ENCODE measurements around the gene SERPINB10.

Gene SERPINB10

DNA sequence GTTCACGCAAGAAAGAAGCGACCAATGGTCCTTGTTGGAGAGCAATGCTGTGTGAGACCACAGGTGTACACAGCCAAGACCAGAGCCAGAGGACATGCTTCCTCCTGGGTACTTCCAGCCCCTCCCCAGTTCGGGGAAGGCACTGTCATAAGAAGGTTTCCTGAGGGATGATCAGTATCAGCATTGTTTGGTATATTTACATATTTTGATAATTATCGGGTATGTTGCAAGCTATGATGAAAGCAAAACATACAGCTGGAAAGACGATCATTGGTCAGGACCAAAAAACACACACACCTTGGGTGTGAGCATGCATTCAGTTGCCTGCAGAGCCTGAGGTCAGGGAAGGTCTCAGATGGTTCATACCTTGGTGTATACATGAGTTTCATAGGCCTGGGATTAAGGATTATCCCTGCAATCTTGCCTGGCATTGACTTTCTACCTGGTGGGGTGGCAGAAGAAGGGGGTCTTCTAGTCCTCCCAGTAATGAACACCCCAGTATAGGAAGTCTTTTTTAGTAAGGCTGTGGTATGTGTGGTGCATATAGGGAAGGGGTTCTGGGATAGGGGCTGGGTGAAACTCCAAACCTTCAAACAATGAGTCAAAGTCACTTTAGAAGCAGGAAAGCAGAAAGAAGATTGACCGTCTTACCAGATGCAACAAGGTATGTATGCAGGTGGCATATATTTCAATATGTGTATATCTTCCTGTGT is 17.4 kb upstream of the SERPINB10 start:
- no peak for ATAC-seq
- TF ChIP-seq PATZ1 (CRISPR knock-in tag; IDR thresholded peaks at IDR 0.05; ENCODE audit: borderline replicate concordance) (no peak), PPARA (CRISPR knock-in tag; IDR thresholded peaks at IDR 0.05; ENCODE audit: borderline replicate concordance) (no peak), ZFP30 (CRISPR knock-in tag; IDR thresholded peaks at IDR 0.05) (no peak), GLIS3 (CRISPR knock-in tag; IDR thresholded peaks at IDR 0.05) (no peak), ARNTL (CRISPR knock-in tag; IDR thresholded peaks at IDR 0.05; ENCODE audit: borderline replicate concordance, low read depth) (no peak)

- peak; percentile 80 for ATAC-seq
- TF ChIP-seq GLIS3 (CRISPR knock-in tag; IDR thresholded peaks at IDR 0.05) (no peak), CSDC2 (CRISPR knock-in tag; IDR thresholded peaks at IDR 0.05) (no peak), SNAI2 (CRISPR knock-in tag; IDR thresholded peaks at IDR 0.05) (no peak), TOX (CRISPR knock-in tag; IDR thresholded peaks at IDR 0.05; ENCODE audit: borderline replicate concordance) (no peak)
- TF ChIP-seq, protein P1, sequence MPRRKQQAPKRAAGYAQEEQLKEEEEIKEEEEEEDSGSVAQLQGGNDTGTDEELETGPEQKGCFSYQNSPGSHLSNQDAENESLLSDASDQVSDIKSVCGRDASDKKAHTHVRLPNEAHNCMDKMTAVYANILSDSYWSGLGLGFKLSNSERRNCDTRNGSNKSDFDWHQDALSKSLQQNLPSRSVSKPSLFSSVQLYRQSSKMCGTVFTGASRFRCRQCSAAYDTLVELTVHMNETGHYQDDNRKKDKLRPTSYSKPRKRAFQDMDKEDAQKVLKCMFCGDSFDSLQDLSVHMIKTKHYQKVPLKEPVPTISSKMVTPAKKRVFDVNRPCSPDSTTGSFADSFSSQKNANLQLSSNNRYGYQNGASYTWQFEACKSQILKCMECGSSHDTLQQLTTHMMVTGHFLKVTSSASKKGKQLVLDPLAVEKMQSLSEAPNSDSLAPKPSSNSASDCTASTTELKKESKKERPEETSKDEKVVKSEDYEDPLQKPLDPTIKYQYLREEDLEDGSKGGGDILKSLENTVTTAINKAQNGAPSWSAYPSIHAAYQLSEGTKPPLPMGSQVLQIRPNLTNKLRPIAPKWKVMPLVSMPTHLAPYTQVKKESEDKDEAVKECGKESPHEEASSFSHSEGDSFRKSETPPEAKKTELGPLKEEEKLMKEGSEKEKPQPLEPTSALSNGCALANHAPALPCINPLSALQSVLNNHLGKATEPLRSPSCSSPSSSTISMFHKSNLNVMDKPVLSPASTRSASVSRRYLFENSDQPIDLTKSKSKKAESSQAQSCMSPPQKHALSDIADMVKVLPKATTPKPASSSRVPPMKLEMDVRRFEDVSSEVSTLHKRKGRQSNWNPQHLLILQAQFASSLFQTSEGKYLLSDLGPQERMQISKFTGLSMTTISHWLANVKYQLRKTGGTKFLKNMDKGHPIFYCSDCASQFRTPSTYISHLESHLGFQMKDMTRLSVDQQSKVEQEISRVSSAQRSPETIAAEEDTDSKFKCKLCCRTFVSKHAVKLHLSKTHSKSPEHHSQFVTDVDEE (CRISPR knock-in tag; IDR thresholded peaks at IDR 0.05) = no peak
Observed at GRCh38 chr18:63890950-63891304, 16.8 kb upstream of the SERPINB10 start.

DNA sequence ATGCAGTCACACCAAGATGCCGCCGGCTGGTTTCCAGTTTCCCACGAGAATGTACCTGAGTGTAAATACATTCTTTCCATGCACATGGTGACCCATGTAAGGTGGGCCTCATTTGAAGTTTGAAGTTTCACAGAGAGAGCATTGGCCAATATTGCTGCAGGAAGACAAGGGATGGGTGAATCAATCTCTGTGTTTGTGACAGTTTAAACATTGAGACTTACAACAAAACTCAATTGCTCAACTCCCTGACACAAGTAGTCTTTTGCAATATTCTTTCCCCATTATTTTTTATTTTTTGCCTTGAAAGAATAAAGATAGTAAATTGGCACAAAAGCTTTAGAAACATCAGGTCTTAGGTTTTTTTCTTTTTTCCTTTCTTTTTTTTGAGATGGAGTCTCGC is 15.2 kb upstream of the SERPINB10 start:
- TF ChIP-seq ISL1 (CRISPR knock-in tag; IDR thresholded peaks at IDR 0.05) (no peak), ZC3H10 (CRISPR knock-in tag; IDR thresholded peaks at IDR 0.05) (no peak), ARNTL (CRISPR knock-in tag; IDR thresholded peaks at IDR 0.05; ENCODE audit: borderline replicate concordance, low read depth) (no peak), ESRRG (CRISPR knock-in tag; IDR thresholded peaks at IDR 0.05) (no peak), TCF4 (CRISPR knock-in tag; IDR thresholded peaks at IDR 0.05; ENCODE audit: borderline replicate concordance) (no peak), ZNF565 (CRISPR knock-in tag; conservative IDR thresholded peaks at IDR 0.05; ENCODE audit: low read depth) (no peak), POU6F1 (CRISPR knock-in tag; IDR thresholded peaks at IDR 0.05; ENCODE audit: borderline replicate concordance, low read depth) (no peak)
- ATAC-seq = no peak

GRCh38 chr18:63894106-63894772 is 13.5 kb upstream of the SERPINB10 start:
- TF ChIP-seq POU6F1 (CRISPR knock-in tag; IDR thresholded peaks at IDR 0.05; ENCODE audit: borderline replicate concordance, low read depth) (no peak), ZFP30 (CRISPR knock-in tag; IDR thresholded peaks at IDR 0.05) (no peak), ZFP3 (CRISPR knock-in tag; IDR thresholded peaks at IDR 0.05) (no peak), ESRRG (CRISPR knock-in tag; IDR thresholded peaks at IDR 0.05) (no peak), SNAI2 (CRISPR knock-in tag; IDR thresholded peaks at IDR 0.05) (no peak), ZNF70 (CRISPR knock-in tag; IDR thresholded peaks at IDR 0.05) (no peak), ZNF8 (CRISPR knock-in tag; IDR thresholded peaks at IDR 0.05) (no peak), PPARA (CRISPR knock-in tag; IDR thresholded peaks at IDR 0.05; ENCODE audit: borderline replicate concordance) (no peak), CSRNP3 (CRISPR knock-in tag; IDR thresholded peaks at IDR 0.05) (no peak), TOX (CRISPR knock-in tag; IDR thresholded peaks at IDR 0.05; ENCODE audit: borderline replicate concordance) (no peak), ISL1 (CRISPR knock-in tag; IDR thresholded peaks at IDR 0.05) (no peak), GLIS3 (CRISPR knock-in tag; IDR thresholded peaks at IDR 0.05) (no peak)
- no peak for ATAC-seq

Measured in SK-N-SH treated with all-trans-retinoic acid at 6 μM for 48 hours (cell line).